Measurements from ENCODE around the gene TAF1B.

DNA sequence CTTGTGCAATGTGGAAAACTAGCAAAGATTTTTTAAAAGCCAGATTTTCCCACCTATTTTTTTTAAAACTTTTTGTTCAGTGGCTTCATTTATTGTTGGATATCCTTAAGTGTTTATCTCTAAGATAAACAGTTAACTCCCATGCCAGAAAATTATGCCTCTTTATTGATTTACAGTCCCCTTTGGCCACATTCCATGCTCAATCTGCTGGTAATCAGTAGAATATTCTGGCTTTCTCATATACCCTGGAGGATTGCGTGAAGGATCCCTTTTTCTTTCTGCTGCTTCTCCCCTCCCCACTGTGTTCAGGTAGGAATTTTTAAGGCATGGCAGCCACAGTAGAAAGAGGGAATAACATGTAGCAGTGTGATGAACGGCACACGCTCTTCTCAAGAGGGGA is 110.9 kb downstream of the TAF1B start:
- TF ChIP-seq CTCF (IDR thresholded peaks at IDR 0.05): no peak
- TF ChIP-seq POLR2AphosphoS5 (IDR thresholded peaks at IDR 0.05; ENCODE audit: low read depth, low read length): no peak
- no peak for TF ChIP-seq SIN3A (IDR thresholded peaks at IDR 0.05; ENCODE audit: borderline replicate concordance, insufficient read depth, low read depth, low read length)
- TF ChIP-seq TCF7L2 (IDR thresholded peaks at IDR 0.05; ENCODE audit: low read depth, low read length): no peak
